Panc1 (cell line): ENCODE measurements around the gene RAB4B.

Experiments
- POLR2AphosphoS5 ChIP-seq: IDR thresholded peaks from 2 replicates; pipeline ENCODE4 v1.6.1; 2012; ENCODE audit warnings: mild to moderate bottlenecking, low read depth, low read length, moderate library complexity
- SIN3A ChIP-seq: IDR thresholded peaks from 2 replicates; pipeline ENCODE4 v1.6.1; 2012; ENCODE audit warnings: low read depth, mild to moderate bottlenecking, low read length, moderate library complexity, borderline replicate concordance; ENCODE audit not compliant: insufficient read depth
- TCF7L2 ChIP-seq: IDR thresholded peaks from 2 replicates; pipeline ENCODE4 v1.6.1; 2011; ENCODE audit warnings: mild to moderate bottlenecking, low read depth, low read length, inconsistent platforms
- TF ChIP-seq, protein P1 (sequence below): fragments of 450-650 bp; IDR thresholded peaks from 2 replicates; pipeline ENCODE4 v1.5.1; 2017; ENCODE audit warnings: mild to moderate bottlenecking
- TF ChIP-seq, protein P2 (sequence below), 2 experiments: IDR thresholded peaks; 2 replicates each; pipeline ENCODE4 v1.6.1; 2011 to 2012; ENCODE audit warnings: low read depth in 2 of 2, control low read depth in 1 of 2, low read length in 1 of 2, mild to moderate bottlenecking in 1 of 2, moderate library complexity in 1 of 2; ENCODE audit not compliant: insufficient read depth in 1 of 2

DNA sequence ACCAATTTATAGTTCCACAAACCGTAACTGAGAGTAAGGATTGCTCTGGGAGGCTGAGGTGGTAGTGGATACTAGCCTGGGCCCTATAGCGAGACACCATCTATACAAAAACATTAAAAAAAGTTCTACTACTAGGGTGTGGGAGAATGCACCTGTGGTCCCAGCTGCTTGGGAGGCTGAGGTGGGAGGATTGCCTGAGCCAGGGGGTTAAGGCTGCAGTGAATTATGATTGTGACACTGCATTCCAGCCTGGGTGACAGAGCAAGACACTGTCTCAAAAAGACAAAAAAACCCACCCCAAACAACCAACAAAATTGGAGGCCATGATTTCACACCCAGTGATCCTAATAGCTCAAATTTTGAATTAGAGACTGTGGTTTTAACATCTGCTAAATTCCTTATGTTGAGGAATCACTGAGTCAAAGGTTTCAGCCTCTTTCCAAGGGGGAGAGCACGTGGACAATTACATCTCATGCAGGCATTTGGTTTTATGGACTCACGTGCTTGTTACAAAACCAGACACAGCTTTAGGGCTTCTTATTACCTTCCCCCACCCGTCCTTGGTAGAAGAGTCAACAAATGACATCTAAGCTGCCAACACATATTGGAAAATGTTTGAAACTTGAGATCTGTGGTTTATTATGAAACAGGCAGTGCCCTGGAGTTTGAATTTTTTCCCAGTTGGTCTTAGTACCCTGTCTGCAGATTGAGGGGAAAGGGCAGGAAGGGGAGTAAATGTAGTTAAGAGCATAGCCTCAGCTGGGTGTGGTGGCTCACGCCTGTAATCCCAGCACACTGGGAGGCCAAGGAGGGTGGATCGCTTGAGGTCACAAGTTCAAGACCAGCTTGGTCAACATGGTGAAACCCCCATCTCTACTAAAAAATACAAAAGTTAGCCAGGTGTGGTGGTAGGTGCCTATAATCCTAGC is 53.7 kb downstream of the RAB4B start:
- TF ChIP-seq, protein P1, sequence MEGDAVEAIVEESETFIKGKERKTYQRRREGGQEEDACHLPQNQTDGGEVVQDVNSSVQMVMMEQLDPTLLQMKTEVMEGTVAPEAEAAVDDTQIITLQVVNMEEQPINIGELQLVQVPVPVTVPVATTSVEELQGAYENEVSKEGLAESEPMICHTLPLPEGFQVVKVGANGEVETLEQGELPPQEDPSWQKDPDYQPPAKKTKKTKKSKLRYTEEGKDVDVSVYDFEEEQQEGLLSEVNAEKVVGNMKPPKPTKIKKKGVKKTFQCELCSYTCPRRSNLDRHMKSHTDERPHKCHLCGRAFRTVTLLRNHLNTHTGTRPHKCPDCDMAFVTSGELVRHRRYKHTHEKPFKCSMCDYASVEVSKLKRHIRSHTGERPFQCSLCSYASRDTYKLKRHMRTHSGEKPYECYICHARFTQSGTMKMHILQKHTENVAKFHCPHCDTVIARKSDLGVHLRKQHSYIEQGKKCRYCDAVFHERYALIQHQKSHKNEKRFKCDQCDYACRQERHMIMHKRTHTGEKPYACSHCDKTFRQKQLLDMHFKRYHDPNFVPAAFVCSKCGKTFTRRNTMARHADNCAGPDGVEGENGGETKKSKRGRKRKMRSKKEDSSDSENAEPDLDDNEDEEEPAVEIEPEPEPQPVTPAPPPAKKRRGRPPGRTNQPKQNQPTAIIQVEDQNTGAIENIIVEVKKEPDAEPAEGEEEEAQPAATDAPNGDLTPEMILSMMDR = no peak
- TF ChIP-seq TCF7L2 = no peak; the same call in 1 of the 2 replicates
- no peak for TF ChIP-seq POLR2AphosphoS5
- TF ChIP-seq, protein P2, sequence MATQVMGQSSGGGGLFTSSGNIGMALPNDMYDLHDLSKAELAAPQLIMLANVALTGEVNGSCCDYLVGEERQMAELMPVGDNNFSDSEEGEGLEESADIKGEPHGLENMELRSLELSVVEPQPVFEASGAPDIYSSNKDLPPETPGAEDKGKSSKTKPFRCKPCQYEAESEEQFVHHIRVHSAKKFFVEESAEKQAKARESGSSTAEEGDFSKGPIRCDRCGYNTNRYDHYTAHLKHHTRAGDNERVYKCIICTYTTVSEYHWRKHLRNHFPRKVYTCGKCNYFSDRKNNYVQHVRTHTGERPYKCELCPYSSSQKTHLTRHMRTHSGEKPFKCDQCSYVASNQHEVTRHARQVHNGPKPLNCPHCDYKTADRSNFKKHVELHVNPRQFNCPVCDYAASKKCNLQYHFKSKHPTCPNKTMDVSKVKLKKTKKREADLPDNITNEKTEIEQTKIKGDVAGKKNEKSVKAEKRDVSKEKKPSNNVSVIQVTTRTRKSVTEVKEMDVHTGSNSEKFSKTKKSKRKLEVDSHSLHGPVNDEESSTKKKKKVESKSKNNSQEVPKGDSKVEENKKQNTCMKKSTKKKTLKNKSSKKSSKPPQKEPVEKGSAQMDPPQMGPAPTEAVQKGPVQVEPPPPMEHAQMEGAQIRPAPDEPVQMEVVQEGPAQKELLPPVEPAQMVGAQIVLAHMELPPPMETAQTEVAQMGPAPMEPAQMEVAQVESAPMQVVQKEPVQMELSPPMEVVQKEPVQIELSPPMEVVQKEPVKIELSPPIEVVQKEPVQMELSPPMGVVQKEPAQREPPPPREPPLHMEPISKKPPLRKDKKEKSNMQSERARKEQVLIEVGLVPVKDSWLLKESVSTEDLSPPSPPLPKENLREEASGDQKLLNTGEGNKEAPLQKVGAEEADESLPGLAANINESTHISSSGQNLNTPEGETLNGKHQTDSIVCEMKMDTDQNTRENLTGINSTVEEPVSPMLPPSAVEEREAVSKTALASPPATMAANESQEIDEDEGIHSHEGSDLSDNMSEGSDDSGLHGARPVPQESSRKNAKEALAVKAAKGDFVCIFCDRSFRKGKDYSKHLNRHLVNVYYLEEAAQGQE (IDR thresholded peaks at IDR 0.05; ENCODE audit: insufficient read depth in 1 of 2, low read depth in 2 of 2, low read length in 1 of 2) = no peak
- no peak for TF ChIP-seq SIN3A
